Gastrocnemius medialis (tissue), 4 donors: Measurements from ENCODE around the gene CSTF1.

ENCODE experiments used
- POLR2A ChIP-seq, 2 donors: fragments of 450-650 bp; IDR thresholded peaks; one replicate each; pipeline ENCODE4 v1.6.1; 2017; ENCODE audit warnings: antibody characterized with exemption in 2 of 2, mild to moderate bottlenecking in 2 of 2, moderate library complexity in 2 of 2
- TF ChIP-seq, protein P1 (sequence below), 5 experiments: fragments of 450-650 bp in 3 of 5; fragments of 200-600 bp in 2 of 5; sonication (generic) in 2 of 5; IDR thresholded peaks in 4 of 5; conservative IDR thresholded peaks in 1 of 5; 1 replicate in 4 of 5; 2 replicates in 1 of 5; pipeline ENCODE4 v1.5.1; 2016 to 2019; ENCODE audit warnings: antibody characterized with exemption in 5 of 5, mild to moderate bottlenecking in 3 of 5, moderate library complexity in 3 of 5

DNA sequence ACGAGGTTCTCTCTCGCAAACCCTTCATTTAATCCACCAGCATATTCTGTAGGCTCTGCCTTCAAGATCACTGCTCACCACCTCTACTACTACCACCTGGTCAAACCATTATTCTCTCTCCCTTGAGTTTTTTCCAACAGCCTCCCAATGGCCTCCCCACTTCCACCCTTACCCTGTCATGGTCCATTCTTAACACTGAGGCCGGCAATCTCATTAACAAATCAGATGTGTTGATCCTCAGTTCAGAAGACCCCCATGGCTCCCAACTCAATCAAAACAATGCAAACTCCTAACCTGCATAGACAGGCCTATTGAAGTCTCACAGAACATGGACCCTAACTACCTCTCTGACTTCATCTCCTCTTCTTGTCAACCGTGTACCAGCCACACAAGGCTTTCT lies 2.6 kb upstream of the CSTF1 start:
- TF ChIP-seq, protein P1, sequence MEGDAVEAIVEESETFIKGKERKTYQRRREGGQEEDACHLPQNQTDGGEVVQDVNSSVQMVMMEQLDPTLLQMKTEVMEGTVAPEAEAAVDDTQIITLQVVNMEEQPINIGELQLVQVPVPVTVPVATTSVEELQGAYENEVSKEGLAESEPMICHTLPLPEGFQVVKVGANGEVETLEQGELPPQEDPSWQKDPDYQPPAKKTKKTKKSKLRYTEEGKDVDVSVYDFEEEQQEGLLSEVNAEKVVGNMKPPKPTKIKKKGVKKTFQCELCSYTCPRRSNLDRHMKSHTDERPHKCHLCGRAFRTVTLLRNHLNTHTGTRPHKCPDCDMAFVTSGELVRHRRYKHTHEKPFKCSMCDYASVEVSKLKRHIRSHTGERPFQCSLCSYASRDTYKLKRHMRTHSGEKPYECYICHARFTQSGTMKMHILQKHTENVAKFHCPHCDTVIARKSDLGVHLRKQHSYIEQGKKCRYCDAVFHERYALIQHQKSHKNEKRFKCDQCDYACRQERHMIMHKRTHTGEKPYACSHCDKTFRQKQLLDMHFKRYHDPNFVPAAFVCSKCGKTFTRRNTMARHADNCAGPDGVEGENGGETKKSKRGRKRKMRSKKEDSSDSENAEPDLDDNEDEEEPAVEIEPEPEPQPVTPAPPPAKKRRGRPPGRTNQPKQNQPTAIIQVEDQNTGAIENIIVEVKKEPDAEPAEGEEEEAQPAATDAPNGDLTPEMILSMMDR (IDR thresholded peaks at IDR 0.05 in 4 of 5, conservative IDR thresholded peaks at IDR 0.05 in 1 of 5) = no peak
- no peak for TF ChIP-seq POLR2A (IDR thresholded peaks at IDR 0.05)
